Measurements from ENCODE around the gene KRT78. TPM values are rescaled to one million over a fixed set of nuclear protein-coding genes. Genes with fewer than 3 reads are reported as not detected.

Gene KRT78
- total RNA-seq, 1 experiment from 2014 or later, result not detected

GRCh38 chr12:52892974-52893373, 44.2 kb upstream of the KRT78 start:
- H3K36me3 Mint-ChIP-seq (ENCODE audit: insufficient read depth, unreplicated experiment), result peaks cover 14% of the 10 kb centered on the region
- POLR2A ChIA-PET, result no interaction called here

GRCh38 chr12:52892207-52892852, 43.5 kb upstream of the KRT78 start:
- Mint-ChIP-seq H3K4me1 (ENCODE audit: insufficient read depth, unreplicated experiment) (peaks cover 12% of the 10 kb centered on the region), H3K4me3 (ENCODE audit: unreplicated experiment) (no peak overlapping the region), H3K36me3 (ENCODE audit: insufficient read depth, unreplicated experiment) (peaks cover 14% of the 10 kb centered on the region), H3K27ac (ENCODE audit: low read depth, unreplicated experiment) (no peak overlapping the region), H3K9me3 (ENCODE audit: unreplicated experiment) (no peaks in the 10 kb centered on the region), H3K27me3 (ENCODE audit: insufficient read depth, unreplicated experiment) (no peaks in the 10 kb centered on the region)
- DNase-seq (ENCODE audit: unreplicated experiment), result no peak
- CTCF ChIA-PET, result interaction anchor here (0.6 to 24.3 kb wide), 8 partner anchors 8 to 373 kb away, joined by 3 to 747 read pairs (median 3); partner anchors contain the start of gene KRT8
- POLR2A ChIA-PET, result no interaction called here
- no peak for TF ChIP-seq CTCF (IDR thresholded peaks at IDR 0.05; ENCODE audit: unreplicated experiment)
- intact Hi-C loops (cut with micrococcal nuclease), result no loop called here
- BruUV-seq (replicated peaks), result no TSS peak

More at GRCh38 chr12:52892974-52893373, 44.2 kb upstream of the KRT78 start:
- intact Hi-C loops (cut with micrococcal nuclease), result no loop called here
- Mint-ChIP-seq H3K27ac (ENCODE audit: low read depth, unreplicated experiment) (no peak overlapping the region), H3K4me3 (ENCODE audit: unreplicated experiment) (no peak overlapping the region), H3K4me1 (ENCODE audit: insufficient read depth, unreplicated experiment) (peaks cover 12% of the 10 kb centered on the region), H3K27me3 (ENCODE audit: insufficient read depth, unreplicated experiment) (no peaks in the 10 kb centered on the region), H3K9me3 (ENCODE audit: unreplicated experiment) (no peaks in the 10 kb centered on the region)
- BruUV-seq (replicated peaks), result no TSS peak
- CTCF ChIA-PET, result interaction anchor here (0.6 to 24.3 kb wide), 9 partner anchors 8 to 617 kb away, joined by 3 to 747 read pairs (median 4); partner anchors contain the start of gene KRT8
- TF ChIP-seq CTCF (IDR thresholded peaks at IDR 0.05; ENCODE audit: unreplicated experiment), result no peak
- no peak for DNase-seq (ENCODE audit: unreplicated experiment)

- ChIA-PET POLR2A (no interaction called here), CTCF (interaction anchor here (24.3 kb wide), 1 partner anchor 92 kb away, joined by 747 read pairs; no protein-coding TSS in a partner anchor)
- H3K4me1 Mint-ChIP-seq (ENCODE audit: insufficient read depth, unreplicated experiment), result peaks cover 6% of the 10 kb centered on the region
- BruUV-seq (replicated peaks), result no TSS peak
- H3K36me3 Mint-ChIP-seq (ENCODE audit: insufficient read depth, unreplicated experiment), result peaks cover under 1% of the 10 kb centered on the region
- no peaks in the 10 kb centered on the region for H3K9me3 Mint-ChIP-seq (ENCODE audit: unreplicated experiment)
- H3K27ac Mint-ChIP-seq (ENCODE audit: low read depth, unreplicated experiment), result no peak overlapping the region
- no peak for DNase-seq (ENCODE audit: unreplicated experiment)
- no peak for TF ChIP-seq CTCF (IDR thresholded peaks at IDR 0.05; ENCODE audit: unreplicated experiment)
- intact Hi-C loops (cut with micrococcal nuclease), result no loop called here
- no peak overlapping the region for H3K4me3 Mint-ChIP-seq (ENCODE audit: unreplicated experiment)
- no peaks in the 10 kb centered on the region for H3K27me3 Mint-ChIP-seq (ENCODE audit: insufficient read depth, unreplicated experiment)
These were observed 42.2 kb upstream of the KRT78 start for GRCh38 chr12:52891044-52891443.

GRCh38 chr12:52890417-52890816, 41.6 kb upstream of the KRT78 start:
- Mint-ChIP-seq H3K9me3 (ENCODE audit: unreplicated experiment) (no peaks in the 10 kb centered on the region), H3K36me3 (ENCODE audit: insufficient read depth, unreplicated experiment) (no peaks in the 10 kb centered on the region), H3K27ac (ENCODE audit: low read depth, unreplicated experiment) (no peak overlapping the region), H3K4me1 (ENCODE audit: insufficient read depth, unreplicated experiment) (no peaks in the 10 kb centered on the region), H3K4me3 (ENCODE audit: unreplicated experiment) (no peak overlapping the region), H3K27me3 (ENCODE audit: insufficient read depth, unreplicated experiment) (no peaks in the 10 kb centered on the region)
- no TSS peak for BruUV-seq (replicated peaks)
- ChIA-PET CTCF (interaction anchor here (1.2 to 24.3 kb wide), 3 partner anchors 10 to 92 kb away, joined by 10 to 747 read pairs (median 12); partner anchors contain the start of gene KRT8), POLR2A (no interaction called here)
- DNase-seq (ENCODE audit: unreplicated experiment), result no peak
- TF ChIP-seq CTCF (IDR thresholded peaks at IDR 0.05; ENCODE audit: unreplicated experiment), result no peak
- intact Hi-C loops (cut with micrococcal nuclease), result no loop called here

Data from MCF 10A (cell line).